Activated CD4-positive, alpha-beta T cell treated with anti-CD3 and anti-CD28 coated beads, Interleukin-2, amount 50 U/mL, for 48 hours (primary cell): Measurements from ENCODE around the gene GNAL.
A peak's percentile ranks its signal among the peaks of the same experiment; 100 is the strongest.
"Not testable (repeated sequence)": the region's sequence is repeated elsewhere in the genome, so short reads cannot be mapped to it uniquely, and the experiment has no call there.

Experiments
- DNase-seq, 2 experiments: peaks; one replicate each; pipeline ENCODE4 v3.0.0-alpha.2; 2020

The GNAL gene

DNA sequence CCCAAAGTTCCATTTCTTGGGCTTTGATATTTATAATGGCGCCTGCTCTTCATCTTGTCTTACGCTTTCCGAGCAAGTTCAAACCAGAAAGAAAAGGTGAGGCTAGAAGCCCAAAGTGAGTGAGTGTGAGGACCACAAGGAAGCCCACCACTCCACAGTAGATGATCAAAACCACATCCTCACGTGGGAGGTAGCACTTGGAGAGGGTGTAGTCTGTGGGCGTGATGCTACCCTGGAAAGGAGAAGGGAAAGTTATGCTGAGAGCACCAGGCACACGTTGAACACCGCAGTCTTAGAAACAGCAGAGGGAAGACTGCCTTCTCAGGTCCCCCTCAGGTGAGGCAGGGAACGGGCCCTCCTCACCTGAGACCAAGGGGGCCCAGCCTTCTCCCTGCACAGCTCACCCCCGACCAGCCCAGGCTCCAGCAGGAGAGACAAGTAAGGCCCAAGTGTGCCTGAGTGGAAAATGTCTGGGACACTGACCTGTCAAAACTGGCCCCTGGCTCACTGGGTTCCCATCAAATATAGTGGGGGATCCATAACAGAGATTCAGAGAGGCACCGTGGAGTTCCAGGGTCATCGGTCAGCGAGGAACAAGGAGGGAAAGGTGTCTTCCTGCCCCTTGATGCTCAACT, 195.4 kb downstream of the GNAL start:
- no peak for DNase-seq

DNA sequence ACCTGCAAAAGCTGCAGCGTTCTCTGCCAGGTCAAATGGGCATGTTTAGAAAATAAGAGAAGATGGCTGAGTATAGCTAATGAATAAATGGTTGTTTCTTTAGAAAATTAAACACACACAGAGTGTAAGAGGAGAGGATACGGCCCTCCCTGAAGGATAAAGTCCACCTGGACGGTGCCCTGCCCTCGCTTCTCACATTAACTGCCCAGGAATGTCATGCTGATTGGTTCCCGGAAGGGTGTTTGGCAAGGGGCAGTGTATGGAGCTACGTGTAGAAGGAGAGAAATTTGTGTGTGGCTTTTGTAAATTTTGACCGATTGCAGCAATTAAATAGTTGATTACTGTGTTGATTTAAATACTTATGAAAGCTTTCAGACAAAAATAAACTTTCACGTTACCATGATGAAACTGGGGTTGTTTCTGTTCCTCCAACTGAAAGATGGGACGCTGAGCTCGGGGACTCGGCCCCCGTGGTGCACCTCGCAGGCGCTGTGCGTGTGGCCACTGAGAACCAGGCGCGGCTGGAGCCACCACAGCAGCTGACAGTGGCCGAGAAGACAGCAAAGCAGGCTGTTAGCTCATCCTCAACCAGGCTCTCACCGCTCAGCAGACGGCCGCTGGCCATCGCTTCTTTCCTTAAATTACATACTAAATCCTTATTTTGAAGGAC, 196.3 kb downstream of the GNAL start:
- no peak for DNase-seq

DNA sequence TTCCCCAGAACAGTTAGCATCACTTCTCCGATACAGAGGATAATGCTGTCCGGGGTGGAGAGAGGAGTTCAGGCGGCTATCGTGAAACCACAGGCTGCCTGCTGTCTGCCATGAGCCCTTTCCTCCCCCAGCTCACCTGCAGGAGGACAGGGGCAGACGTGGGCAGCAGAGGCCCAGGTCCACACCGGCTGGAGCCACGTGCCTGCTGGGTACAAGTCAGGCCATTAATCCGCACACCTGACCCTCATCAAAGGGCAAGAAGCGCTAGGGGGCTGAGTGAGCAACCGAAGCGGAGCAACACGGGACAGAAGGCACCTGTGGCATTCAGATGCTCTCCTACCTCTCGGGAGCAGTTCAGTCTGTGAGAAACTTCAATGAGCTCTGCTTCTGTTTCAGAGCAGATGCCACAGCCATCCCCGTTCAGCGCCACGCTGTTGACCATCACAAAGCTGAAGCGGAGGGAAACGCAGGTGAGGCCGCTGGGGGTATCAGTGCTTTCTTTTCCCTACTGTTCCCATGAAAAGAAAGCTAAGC, 197.6 kb downstream of the GNAL start:
- DNase-seq: no peak

DNA sequence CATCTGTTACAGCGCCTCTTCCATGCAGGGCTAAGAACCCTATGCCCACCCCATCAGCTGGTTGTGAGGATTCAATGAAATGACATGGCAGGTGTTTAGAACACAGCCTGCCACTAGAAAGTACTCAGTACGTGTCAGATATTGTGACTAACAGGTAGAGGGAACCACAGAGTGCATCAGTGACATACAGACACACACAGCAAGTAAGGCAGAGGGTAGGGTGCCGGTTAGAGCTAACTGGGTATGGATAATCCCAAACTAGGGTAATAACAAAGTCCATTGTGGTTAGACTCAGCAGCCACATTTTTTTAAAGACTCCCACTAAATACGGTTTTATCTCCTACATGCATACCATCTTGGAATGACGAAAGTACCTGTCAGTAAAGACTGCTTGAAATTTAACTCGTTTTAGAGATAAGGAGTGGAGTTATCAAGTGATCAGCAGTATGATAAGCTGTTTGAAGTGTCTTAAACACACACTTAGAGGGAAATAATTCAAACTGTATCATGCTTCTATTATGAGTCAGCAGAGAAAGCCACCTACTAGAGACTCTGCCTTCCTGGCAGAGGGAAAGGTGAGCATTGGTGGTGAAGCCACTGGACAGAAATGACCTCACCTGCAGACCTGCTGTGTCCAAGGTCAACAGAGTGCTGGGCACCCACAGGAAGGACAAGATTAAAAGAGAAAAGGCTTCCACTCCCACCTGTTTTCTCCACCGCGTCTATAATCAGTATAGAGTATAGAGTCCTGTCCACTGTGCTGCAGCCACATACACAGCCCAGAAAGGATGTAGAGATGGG, 198.5 kb downstream of the GNAL start:
- no peak for DNase-seq

DNA sequence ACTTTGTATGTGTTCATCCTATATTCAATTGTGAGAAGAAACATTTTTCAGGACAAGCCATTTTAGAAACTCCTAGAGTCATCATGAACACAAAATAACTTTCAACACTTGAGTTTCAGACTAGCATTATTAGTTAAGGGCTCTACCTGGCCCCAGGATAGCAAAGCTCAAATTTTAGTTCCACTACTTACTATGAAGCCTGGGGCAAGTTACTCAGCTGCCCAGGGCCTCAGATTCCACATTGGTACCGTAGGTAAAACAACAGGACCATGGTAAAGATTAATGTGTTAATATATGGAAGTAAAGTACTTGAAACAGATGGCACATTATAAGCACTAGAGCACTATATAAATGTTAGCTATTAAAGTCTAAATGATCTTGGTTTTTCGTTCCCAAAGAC, 199.7 kb downstream of the GNAL start:
- no peak for DNase-seq

DNA sequence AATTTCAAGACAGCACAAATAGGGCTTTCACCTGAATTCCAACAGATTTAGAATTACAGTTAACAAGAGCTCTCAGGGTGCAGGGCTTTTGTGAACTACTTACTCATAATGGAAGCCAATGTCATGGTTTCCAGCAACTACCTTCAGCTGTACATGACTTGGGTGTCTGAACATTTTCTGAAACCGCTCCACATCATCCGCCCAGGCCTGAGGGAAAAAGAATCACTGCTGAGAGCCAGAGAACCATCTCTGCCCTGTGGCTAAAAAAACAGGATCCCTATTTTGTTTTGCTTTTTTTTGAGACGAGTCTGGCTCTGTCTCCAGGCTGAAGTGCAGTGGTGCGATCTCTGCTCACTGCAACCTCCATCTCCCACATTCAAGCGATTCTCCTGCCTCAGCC, 200.2 kb downstream of the GNAL start:
- no peak for DNase-seq

DNA sequence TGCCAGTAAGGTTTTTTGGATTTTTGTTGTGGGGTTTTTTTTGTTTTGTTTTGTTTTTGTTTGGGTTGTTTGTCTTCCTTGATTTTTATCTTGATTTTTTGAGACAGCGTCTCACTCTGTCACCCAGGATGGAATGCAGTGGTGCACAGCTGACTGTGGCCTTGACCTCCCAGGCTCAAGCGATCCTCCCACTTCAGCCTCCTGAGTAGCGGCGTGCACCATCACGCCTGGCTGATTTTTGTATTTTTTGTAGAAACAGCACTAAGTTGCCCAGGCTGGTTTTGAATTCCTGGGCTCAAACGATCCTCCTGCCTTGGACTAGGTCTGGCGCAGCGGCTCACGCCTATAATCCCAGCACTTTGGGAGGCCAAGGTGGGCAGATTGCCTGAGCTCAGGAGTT, 202.7 kb downstream of the GNAL start:
- no peak for DNase-seq

DNA sequence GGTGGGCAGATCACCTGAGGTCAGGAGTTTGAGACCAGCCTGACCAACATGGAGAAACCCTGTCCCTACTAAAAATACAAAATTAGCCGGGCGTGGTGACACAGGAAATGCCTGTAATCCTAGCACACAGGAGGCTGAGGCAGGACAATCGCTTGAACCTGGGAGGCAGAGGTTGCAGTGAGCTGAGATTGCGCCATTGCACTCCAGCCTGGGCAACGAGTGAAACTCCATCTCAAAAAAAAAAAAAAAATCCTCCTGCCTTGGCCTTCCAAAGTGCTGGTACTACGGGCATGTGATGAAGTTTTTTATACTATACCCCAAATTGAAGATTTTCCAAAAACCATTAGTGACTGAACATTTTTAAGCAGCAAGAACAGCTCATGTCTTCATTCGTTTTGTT, 203.4 kb downstream of the GNAL start:
- DNase-seq: not testable (repeated sequence)

DNA sequence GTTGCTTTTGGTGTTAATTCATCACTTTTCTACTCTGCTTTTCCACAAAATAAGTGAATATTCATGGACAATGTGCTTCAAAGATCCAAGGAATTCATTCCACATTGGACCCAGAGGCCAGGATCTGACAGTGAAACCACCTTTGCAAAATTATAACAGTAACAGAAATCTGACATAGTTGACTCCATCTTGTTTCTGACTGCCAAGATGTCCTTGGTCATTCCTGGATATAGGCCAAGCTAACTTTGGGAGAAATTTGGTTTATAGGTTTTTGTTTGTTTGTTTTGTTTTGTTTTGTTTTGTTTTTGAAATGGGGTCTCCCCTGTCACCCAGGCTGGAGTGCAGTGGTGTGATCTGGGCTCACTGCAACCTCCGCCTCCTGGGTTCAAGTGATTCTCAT, 208.7 kb downstream of the GNAL start:
- no peak for DNase-seq

DNA sequence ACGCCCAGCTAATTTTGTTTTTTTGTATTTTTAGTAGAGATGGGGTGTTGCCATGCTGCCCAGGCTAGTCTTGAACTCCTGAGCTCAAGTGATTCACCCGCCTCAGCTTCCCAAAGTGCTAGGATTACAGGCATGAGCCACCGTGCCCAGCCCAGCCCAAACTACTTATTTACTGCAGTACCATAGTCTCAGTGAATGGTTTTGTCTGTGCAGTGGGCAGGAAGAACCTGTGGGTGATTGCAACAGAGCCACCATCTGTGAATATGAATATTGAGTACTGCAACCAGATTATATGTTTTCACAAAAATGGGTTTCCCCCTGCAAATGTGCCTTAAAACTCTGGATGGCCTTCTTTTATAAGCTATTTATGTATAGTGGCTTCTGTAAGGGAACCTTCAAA, 210.0 kb downstream of the GNAL start:
- no peak for DNase-seq

DNA sequence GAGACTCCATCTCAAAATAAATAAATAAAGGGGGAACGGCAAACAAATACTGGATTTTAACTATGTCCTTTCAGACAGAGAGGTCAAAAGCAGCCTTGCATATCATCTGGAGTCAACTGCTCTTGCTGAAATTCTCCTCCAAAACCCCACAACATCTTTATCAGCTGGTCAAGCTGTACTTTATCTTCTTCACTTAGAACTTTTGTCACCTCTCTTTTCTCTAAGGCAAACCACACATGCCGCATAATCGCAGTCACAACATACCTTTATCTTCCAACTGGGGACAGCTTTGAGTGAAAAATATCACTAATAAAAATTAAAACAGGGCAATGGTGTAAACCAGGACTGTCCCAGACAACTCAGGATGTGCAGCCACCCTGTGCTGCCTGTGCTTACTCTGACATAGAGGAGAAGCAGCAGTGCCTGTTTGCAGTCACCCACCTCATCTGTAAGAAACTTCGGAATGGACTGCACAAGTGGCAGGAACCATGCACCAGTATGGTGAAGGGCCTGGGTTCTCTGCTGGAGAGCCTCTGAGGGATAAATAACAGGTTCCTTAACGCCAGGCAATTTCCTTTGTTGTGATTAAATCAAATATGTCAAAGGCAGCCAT, 212.9 kb downstream of the GNAL start:
- no peak for DNase-seq

DNA sequence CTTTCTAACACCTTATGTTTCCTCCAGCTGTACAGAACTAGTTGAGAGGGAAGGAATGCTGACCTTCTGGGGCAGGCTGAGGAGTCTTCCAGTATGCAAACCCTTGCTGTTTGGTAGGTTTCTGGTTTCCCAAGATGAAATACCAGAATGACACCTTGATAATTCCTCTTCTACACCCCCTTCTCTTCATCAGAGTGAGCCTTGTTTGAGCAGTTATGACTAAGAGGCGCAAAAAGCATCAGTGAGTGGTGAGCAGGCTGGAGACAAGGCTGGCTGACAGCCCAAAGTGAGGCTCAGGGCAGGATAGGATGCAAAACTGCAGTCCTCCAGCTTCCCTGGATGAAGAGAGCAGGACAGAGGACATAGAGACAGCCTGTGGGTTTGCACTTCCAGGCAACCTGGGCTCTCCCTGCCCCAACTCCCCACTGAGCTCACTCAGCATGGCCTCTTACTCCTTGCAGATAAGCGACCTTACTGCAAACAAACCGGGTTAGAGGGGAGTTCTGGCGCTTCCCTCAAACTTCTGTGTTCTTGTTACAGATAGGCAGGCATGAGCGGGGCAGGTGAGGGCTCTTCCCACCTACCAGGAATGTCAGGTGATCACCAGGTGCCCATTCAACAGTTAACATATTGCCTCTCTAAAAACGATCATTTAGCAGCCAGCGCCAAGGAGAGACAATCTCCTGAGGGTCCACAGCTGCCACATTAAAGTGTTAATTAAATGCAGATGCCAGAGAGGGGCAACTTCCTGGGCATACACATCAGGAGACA, 213.6 kb downstream of the GNAL start:
- DNase-seq: no peak

DNA sequence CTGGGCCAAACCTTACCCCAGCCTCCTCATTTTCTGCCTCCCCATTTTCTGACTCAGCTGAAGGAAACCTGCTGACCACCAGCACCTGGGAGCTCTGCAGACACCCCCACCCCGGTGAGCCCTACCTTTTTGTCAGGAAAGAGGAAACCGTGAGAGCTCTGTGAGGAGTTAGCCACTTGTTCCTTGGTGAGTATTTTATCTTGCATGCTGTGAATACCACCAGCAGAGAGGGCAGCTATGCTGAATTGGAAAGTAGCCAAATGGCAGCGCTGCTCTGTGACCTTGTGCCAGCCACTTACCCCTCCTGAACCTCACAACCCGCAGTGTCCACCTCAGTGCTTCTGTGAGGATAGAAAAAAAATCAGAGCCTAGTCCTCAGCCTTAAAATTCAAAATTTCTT, 216.5 kb downstream of the GNAL start:
- no peak for DNase-seq

DNA sequence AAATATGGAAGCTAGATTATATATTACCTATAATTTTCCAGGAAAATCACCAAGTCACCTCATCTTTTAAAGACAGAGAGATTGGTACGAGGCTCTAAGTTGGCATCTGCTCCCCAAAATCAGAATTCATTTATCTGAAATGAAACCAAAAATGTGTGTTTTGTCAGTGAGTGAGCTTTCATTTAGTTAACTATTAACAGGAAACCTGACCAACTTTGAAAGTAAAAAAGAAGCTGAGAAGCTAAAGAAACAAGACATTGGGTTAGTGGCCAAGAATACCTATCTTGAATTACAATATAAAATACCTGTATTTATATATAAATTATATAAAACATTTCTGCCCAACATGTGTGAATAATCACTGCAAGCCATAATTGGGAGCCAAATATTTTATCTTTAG, 217.1 kb downstream of the GNAL start:
- DNase-seq: no peak

DNA sequence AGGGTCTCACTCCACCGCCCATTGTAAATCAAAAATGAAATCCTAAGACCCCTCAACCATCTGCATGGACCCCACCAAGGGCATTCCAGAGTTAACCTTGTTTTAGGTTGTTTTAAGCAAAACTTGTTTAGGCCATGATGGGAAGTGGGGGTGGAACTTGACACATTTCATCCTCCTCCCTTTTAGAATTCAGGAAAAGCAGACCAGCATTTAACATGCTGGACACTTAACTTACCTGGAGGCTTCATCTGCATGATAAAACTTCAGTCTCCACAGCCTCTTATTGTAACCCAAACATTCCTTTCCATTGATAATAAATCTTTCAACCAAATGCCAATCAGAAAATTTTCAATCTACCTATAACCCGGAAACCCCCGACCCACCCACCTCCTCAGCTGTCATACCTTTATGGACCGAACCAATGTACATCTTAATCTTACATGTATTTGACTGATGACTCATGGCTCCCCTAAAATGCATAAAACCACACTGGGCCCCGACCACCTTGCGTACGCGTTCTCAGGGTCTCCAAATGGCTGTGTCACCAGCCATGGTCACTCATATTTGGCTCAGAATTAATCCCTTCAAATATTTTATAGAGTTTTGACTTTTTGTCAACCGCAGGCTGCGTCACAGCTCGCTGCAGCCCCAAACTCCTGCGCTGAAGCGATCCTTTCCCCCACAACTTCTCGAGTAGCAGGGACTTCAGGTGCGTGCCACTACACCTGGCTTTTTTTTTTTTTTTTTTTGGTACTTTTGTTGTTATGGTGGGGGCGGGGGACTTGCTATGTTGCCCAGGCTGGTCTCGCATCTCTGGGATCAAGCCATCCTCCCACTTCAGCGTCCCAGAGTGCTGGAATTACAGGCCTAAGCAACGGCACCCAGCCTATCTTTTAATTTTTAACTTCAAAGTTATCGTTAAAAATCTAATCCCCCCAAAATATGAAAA, 218.1 kb downstream of the GNAL start:
- no peak for DNase-seq

DNA sequence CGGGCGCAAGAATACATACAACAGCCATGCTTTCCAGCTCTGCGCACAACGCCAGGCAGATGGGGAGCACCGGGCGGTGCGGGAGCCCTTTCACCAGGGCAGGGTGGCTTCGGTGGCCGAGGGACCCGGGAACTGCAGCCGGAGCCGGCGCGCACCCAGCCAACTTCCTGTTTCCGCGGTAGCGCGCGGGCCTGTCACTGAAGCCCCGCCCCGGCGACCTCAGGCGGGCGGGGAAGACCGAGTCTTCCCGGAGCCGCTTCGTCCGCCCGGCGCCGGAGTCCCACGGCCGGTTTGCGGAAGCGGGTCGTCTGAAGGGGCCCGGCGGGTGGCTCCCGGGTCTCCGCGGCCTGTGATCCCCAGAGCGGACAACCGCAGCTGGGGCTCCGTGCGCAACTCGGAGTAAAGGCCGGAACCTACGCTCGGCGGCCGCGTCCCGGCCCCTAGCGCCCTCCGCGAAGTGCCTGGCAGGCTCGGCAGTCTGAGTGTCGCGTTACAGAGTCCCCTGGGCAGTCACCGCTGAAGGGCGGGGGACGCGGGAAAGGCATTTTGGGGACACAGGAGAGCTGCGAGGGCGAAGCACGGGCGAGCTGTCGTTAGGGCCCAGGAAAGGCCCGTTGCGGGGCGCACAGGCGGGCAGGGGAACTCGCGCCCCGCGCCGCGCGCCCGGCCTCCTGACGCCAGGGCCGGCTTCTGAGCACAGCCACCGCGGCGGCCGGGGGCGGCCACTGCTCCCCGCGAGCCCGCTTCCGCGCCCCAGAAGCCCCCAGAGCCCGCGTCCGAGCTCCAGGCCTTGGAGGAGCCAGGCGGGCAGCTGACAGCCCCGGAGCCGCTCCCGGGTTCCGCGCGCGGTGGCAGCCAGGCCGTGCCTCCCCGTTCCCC, 219.4 kb downstream of the GNAL start, which contains the start of gene MPPE1:
Gene MPPE1, minus strand, starts transcription at position 136 of the 879 bp plus-strand sequence. CDS start 11,053 bp downstream, outside the sequence.
- peak; percentile 86 to 89 for DNase-seq

DNA sequence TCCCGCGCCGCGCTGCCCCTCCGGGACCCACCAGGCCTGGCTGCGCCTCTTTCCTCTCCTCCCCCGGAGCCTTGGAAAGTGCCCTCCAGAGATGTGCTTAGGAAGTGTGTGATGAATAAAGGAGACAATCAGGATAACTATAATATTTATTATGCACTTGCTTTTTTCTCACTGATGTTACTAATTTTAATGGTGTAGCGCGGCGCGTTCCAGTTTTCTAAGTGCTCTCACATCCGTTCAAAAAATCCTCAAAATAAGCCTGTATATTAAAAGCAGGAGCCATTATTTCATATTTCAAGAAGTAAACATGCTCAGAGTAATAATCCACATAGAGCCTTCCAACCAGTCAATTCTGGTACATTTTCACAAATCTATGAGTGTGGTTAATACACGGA, 220.0 kb downstream of the GNAL start:
- no peak for DNase-seq

DNA sequence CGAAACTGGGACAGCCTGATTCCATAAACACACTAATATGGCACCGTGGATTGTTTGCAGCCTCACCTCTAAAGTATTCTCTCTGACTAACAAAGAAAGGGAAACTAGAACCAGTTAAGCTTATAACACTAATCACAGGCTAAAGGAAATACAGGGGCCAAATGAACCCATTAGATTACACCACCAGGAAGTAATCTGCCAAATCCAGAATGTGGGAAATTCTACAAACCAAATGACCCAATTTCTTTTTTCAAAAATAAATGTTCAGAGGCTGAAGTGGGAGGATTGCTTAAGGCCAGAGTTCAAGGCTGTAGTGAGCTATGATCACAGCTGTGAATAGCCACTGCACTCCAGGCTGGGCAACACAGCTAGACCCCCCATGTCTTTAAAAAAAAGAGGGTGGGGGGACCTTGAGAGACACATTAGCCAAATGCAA, 220.5 kb downstream of the GNAL start:
- DNase-seq: no peak

DNA sequence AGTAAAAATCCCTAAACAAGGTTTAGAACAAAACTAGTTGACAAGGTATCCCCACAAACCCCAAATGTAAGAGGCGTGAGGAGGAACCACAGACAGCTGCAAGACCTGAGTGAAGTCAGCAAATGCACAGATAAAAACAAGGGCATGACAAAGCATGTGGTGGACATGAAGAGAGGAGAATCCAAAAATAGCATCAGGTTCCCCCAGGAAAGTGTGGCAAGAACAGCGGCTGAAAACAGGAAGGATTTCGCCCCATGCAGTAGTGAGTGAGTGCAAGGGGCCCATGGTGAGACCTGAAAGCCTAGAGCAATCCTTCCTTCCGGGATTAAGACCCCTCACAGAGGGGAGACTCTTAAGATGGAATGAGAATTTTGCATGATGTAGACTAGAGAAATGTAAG, 227.8 kb downstream of the GNAL start:
- not testable (repeated sequence) for DNase-seq

DNA sequence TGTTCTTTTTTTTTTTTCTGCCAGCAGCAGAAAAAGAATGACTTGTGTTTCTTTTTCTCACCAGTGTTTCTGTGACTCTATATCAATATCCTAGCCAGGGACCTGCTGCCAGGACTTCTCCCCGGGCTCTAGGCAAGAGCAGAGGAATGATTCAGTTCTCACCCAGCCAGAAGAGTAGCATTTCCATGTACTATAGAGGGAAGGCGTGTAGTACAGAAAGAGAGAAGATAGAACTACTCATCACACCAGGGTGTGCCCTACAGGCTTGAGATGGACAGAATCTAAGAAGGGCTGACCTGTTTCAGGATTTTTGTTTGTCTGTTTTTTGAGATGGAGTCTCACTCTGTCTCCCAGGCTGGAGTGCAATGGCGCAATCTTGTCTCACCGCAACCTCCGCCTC, 230.5 kb downstream of the GNAL start:
- DNase-seq: not testable (repeated sequence)
